Retinal pigment epithelial cell (primary cell): ENCODE measurements around the gene PTPRN2.
"Not testable (repeated sequence)": the region's sequence is repeated elsewhere in the genome, so short reads cannot be mapped to it uniquely, and the experiment has no call there.

Source experiments
- DNase-seq: peaks from one replicate; pipeline ENCODE4 v3.0.0-alpha.2; 2010; ENCODE audit warnings: low read depth
- H3K4me3 ChIP-seq: 2 replicates; pipeline ENCODE4 v1.5.1; 2011; ENCODE audit warnings: mild to moderate bottlenecking, low read length, control low read depth, moderate library complexity
- CTCF ChIP-seq: conservative IDR thresholded peaks from 2 replicates; pipeline ENCODE4 v1.5.1; 2011; ENCODE audit warnings: low read depth, low read length, control low read depth, inconsistent platforms

Gene PTPRN2

GRCh38 chr7:158034571-158034970 is 553.1 kb downstream of the PTPRN2 start:
- no peak for DNase-seq
- H3K4me3 ChIP-seq = no peak overlapping the region
- no peak for TF ChIP-seq CTCF

GRCh38 chr7:158033925-158034324 is 553.7 kb downstream of the PTPRN2 start:
- H3K4me3 ChIP-seq, DNase-seq: not testable (repeated sequence)

- no peak for TF ChIP-seq CTCF
- no peak overlapping the region for H3K4me3 ChIP-seq
Observed at GRCh38 chr7:158033196-158033595, 554.4 kb downstream of the PTPRN2 start.

GRCh38 chr7:158032561-158033115 is 555.0 kb downstream of the PTPRN2 start:
- H3K4me3 ChIP-seq = no peak overlapping the region
- no peak for TF ChIP-seq CTCF
- no peak for DNase-seq

More at GRCh38 chr7:158033196-158033595, 554.4 kb downstream of the PTPRN2 start:
- no peak for DNase-seq

GRCh38 chr7:158031867-158032308 is 555.7 kb downstream of the PTPRN2 start:
- no peak for TF ChIP-seq CTCF
- no peak for DNase-seq
- no peak overlapping the region for H3K4me3 ChIP-seq

GRCh38 chr7:158030566-158030965 is 557.1 kb downstream of the PTPRN2 start:
- H3K4me3 ChIP-seq = no peak overlapping the region
- no peak for TF ChIP-seq CTCF
- DNase-seq = no peak

GRCh38 chr7:158030071-158030470 is 557.6 kb downstream of the PTPRN2 start:
- TF ChIP-seq CTCF = no peak
- no peak overlapping the region for H3K4me3 ChIP-seq
- no peak for DNase-seq
